NCI-H2107 treated with DMSO at 0.1 percent for 48 hours (cell line): ENCODE results near the gene COL20A1.

Experiments used
- DNase-seq: peaks from one replicate; lab custom pipeline; 2025; ENCODE audit not compliant: unreplicated experiment; lab: John Stamatoyannopoulos, UW

Gene COL20A1

DNA sequence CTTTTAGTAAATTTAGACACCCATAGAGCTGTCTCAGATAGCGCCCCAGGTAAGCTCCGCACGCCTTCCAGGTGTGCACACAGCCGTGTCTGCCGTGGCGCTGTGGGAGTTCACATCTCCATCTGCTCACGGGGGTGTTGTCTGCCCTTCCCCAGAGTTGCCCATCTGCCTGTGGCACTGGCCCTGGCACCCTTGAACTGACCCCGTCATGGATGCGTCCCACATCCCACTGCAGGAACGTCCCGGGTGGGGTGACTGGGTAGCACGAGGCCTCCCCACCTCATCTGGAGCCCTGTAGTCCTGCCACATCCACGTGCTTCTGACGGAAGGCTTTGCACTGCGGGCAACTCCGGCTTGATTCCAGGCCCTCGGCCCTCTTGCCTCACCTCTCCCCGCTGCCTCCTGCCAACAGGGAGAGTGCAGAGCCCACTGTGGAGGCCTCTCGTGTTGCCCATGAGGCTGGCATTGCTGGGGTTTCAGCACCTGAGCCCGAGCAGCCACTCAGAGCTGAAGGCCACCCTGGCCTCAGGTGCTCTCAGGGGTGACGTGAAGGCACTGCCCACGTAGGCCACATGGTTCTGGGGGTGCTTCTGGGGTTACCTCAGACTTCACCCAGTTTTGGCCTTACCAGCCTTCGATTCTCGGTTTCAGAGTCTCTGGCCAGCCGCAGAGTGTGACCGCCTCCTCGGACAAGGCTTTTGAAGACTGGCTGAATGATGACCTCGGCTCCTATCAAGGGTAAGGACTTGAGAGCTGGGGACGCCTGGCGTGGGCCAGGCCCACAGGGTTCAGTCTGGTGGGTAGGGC lies 15.3 kb upstream of the COL20A1 start:
- no peak for DNase-seq

DNA sequence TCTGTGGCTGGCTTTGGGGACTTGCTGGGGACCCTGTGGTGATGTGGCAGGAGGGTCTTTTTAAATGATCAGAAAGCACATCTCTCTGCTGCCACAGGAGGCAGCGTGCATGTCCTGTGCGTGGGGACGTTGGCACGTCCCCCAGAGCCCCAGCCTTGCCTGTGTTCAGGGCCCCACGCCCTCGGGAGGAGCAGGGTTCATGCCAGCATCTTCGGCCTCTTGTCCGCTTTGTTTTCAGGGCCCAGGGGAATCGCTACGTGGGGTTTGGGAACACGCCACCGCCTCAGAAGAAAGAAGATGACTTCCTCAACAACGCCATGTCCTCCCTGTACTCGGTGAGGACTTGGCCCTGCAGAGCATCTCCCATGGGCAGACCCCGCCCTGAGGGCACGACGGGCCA lies 14.3 kb upstream of the COL20A1 start:
- no peak for DNase-seq

DNA sequence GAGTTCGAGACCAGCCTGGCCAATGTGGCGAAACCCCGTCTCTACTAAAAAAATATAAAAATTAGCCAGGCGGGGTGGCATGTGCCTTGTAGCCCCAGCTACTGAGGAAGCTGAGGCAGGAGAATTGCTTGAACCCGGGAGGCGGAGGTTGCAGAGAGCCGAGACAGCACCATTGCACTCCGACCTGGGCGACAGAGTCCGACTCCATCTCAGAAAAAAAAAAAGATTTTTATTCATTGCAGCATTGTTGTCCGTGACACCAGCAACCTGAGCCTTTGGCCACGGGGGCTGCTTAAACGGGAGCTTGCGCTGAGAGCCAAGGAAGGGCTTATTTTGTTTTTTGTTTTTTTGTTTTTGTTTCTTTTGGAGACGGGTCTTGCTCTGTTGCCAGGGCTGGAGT lies 13.1 kb upstream of the COL20A1 start:
- no peak for DNase-seq

DNA sequence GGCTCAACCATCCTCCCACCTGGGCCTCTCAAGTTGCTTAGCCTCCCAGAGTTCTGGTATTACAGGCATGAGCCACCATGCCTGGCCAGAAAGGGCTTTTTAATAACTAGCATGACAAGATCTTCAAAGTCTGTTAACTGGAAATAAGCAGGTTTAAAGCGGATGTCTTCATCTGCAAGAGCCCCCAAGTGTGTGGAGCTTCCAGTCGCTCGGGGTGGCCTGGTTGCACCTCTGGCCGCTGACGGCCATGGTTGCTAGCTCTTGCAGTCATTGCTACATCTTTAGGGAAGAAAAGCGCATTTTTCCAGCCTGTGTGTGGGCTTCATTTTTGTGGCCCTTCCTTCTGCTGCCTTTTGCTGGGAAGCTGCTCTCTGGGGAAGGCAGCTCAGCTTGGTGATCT lies 12.6 kb upstream of the COL20A1 start:
- no peak for DNase-seq

DNA sequence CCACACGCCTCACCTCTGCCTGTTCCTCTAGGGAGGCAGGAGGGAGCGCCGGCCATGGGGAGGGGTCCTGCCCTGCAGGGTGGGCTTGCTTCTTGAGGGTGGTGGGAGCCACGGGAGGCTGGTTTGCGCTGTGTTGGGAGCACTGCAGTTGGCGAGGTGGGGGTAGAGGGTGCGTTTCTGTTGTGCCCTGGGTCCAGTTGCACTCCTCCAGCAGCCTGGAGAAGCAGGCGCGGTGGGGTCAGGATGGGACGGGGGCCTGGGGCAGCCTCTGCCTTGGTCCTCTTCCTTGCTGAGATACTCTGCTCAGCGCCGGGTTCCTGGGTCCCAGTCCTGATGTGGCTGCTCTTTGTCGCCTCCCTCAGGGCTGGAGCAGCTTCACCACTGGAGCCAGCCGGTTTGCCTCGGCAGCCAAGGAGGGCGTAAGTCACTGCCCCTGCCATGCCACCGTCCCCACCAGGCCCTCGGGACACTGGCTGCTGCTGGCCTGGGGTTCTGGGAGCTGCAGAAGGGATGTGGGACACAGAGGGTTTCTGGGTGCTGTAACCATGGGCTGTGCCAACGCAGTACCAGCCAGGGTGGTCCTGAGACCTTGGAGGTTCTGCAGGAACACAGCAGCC lies 11.9 kb upstream of the COL20A1 start:
- no peak for DNase-seq

DNA sequence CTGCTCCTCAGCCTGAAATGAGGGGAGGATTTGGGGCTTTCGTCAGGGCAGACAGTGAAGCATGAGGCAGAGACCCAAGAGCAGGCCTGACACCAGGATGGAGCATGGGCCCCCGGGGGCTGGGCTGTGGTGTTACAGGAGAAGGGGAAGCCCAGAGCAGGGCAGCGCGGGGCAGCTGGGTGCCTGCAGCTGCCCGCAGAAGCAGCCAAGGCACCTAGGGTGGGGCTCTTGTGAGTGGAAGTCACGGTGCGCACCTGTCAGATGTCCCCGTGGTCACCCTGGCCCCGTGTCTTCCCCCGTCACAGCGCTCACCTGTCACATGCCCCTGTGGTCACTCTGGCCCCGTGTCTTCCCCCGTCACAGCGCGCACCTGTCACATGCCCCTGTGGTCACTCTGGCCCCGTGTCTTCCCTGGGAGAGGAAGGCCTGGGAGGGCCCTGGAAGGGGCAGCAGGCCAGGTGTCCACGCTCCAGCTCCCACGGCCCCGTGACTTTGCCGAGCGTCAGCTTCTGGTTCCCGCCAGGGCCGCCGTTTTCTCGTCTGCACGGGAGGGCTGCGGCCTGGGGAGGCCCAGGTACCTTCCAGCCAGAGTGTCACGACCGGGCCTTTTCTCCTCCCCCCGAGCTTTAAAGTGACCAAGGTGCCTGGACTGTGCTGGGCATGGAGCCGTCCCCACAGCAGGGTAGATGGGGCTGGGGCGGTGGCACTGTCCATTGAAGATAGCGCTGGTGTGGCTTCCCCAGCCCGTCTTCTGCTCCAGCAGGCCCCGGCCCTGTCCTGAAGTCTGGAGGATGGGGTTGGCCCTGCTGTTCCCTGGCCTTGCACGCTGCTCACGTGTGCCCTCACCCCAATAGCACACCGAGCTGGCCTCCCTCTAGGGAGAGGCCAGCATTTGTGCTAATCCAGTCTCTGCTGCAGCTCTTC lies 11.0 kb upstream of the COL20A1 start:
- DNase-seq, result no peak

DNA sequence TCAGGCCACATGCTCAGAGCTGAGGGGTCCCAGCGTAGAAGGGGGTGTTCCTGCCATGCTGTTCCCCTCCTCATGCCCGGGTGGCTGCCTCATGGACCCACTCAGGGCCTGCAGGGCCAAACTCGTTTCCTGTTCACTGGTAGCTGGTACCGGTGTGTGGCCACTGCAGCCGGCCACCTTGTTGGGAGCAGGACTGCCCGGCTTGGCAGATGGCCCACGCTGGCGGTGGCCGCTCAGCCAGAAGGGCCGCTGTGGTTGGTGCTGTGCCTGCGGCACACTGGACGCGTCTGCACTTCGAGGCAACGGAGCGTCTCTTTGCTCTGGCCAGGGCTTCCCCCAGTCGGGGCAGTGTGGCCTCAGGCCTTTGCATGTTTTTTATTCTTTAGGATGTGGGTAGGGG lies 10.0 kb upstream of the COL20A1 start:
- no peak for DNase-seq

DNA sequence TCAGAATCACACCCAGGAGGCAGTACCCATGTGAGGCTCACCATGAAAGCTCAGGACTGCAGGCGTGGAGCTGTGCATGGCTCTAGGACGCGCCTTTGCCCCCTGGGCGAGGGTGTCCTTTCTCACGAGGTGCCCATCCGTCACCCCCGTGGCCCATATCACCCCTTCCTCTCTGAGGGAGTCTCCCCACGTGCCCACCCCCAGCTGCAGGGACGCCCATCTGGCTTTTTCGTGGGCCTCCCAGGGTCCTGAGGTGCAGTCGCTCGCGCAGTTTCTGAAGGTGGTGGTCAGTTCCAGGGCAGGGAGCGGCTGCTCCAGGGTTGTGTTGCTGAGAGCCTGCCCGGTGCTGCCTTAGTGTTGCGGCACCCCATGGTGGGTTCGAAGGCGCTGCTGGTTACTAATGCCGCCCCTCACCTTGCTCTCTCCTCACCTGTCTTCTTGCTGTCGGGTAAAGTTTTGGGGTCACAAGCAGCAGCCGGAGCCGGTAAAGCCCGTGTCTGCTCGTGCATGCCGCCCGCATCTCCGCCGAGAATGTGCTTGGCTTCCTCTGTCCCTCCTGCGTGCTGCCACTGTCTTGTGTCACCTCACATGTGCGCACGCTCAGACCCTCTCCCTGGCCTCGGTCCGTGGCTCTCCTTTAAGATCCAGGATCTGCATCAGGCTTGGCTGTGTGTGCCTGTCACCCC lies 9.4 kb upstream of the COL20A1 start:
- no peak for DNase-seq

DNA sequence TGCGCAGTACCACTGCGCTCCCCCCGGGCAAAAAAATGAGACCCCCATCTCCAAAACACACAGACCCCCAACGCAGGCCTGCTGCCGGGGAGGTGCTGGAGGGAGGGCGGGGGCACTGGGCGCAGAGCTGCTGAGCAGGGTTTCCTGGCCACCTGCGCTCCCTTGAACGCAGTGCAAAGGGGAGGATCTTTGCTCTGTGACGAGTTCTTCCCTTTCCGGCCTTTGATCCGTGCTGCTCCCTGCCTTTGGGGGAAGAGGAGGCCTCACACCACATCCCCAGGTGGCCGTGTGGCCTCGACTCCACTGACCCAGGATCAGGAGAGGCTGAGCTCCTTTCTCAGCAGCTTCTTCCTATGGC lies 8.9 kb upstream of the COL20A1 start:
- no peak for DNase-seq

DNA sequence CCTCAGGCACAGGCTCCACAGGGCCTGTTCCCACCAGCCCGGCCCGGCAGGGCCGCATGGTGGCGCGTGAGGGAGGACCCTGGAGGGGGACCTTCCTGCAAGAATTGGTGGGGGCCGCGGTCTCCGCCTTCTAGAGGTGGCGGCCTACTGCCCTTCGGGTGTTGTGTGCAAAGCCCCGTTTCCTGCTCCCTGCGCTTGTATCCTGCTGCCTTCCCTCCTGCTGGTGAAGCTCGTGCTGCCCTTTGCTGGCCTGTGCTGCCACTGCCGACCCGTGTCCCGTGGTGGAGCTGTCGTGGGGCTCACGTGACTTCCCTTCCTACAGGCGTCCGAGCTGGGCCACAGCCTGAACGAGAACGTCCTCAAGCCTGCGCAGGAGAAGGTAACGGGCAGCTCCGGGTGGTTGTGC lies 8.4 kb upstream of the COL20A1 start:
- no peak for DNase-seq

DNA sequence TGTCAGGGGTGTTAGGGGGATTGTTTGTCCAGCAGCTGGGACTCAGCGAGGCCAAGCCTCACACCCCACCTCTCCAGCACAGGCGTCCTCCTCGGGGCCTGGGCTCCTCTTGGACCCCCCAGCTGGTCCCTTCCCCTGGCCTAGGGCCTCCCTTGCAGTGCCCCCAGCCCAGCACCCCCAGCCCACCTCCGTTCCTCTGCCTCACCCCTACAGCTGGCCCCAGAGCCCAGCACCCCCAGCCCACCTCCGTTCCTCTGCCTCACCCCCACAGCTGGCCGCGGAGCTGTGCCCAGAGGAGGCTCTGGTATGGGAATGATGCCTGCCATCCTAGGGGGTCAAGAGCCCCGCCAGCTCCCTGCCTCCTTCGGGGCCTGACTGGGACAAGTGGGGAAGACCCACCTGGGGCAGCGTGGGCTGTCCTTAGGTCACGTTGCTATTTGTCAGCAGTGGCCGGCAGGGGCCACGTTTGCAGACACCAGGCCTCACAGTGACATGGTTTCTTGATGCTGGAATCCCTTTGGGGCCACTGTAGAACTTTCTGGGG lies 7.9 kb upstream of the COL20A1 start:
- no peak for DNase-seq

DNA sequence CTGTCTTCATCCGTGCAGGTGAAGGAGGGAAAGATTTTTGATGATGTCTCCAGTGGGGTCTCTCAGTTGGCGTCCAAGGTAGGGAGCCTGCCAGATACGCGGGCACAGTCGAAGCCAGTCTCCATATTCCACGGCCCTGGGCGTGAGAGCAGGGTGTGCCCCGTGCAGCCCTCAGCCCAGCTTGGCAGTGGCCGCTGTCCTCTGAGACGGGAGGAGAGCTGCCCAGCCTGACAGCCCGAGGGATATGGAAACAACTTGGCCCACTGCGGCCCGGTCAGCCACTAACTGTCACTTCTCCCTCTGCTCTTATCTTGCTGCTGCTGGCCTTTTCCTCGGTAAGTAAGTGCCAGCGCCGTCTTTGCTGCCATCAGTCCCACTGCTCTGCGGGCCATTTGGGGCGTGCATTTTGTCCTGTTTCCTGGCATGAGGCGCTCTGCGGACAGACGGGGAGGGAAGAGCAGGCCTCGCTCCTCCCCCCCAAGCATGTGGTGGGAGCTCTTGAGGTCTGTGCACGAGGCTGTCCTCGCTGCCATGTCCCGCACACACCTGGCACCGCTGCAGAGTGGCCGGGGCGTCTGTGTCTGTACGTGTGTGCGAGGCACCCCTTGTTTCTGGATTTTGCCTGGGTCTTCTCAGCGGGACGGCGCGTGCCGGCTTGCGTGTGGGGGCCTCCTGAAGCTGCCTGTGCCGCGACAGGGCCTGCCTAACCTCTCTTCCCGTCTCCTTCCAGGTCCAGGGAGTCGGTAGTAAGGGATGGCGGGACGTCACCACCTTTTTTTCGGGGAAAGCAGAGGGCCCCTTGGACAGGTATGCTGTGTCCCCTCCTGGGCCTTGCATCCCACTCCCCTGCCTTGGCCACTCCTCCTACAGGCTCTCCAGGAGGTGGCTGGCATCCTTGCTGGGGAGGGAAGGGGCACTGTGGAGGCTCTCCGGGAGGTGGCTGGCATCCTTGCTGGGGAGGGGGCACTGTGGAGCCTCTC lies 7.1 kb upstream of the COL20A1 start:
- no peak for DNase-seq

DNA sequence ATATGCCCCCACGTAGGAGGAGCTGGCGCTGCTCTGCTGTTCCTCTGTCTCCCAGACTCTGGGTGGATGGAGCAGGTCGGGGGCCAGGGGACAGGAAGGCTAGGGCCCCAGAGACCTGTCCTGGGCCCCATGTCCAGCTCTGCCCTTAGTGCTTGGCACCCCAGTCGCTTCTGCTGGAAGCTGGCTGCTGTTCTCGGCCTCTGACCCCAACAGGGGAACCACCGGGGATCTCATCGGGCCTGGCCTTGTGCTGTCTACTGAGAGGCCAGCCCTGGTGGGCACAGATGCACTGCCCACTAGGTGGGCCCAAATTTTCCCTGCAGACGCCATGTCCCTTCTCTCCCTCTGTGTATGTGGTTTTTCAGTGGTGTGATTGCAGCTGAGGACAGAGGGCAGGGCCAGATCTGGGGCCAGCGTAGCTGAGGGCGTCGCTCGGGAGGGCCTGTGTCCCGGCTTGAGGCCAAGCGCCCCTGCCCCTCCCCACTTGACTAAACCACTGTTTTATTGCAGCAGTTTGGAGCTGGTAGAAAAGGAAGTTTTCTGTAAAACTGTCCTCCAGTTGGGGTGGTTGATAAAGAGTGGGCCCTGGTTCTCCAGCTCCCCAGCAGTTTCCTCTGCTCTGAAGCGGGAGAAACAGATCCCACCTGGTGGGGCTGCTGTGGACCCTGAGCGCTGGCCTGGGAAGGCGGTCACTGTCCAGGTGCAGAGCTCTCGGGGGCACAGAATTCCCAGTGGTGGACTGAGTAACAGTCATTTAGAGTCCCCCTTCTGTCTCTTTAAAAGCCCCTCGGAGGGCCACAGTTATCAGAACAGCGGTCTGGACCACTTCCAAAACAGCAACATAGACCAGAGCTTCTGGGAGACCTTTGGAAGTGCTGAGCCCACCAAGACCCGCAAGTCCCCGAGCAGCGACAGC lies 5.9 kb upstream of the COL20A1 start:
- DNase-seq, result no peak

DNA sequence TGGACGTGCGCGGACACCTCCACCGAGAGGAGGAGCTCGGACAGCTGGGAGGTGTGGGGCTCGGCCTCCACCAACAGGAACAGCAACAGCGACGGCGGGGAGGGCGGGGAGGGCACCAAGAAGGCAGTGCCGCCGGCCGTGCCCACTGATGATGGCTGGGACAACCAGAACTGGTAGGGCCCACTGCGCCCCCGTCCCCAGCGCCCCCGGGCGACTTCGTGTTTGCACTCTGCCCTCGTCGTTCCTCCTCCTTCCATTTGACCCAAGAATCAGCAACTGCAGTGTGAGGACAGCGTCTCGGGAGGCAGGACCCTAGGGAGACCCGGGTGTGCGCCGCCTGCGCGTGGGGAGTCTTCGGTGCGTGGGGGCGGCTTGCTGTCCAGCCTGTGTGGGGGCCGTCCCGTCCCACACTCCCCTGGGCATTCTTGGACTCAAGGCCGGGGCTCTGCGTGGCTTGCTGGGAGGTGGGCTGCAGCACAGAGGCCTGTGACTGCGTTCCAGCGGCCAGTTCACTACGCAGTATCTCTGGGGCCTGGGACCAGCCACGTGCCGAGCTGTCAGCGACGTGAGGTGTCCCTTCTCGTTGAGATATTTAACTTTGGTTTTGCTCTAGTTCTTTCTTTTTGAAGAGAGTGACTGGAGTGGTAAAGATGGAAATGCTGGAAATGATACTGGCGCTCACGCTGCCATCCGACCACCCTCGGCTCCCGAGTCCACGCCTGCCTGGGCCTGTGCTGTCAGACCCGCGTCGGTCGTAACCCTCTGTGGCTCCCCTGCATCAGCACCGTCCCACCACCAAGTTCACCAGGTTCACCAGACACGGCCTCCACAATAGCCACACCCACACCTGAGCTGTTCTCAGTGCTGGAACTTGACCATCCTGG lies 5.0 kb upstream of the COL20A1 start:
- DNase-seq, result no peak

DNA sequence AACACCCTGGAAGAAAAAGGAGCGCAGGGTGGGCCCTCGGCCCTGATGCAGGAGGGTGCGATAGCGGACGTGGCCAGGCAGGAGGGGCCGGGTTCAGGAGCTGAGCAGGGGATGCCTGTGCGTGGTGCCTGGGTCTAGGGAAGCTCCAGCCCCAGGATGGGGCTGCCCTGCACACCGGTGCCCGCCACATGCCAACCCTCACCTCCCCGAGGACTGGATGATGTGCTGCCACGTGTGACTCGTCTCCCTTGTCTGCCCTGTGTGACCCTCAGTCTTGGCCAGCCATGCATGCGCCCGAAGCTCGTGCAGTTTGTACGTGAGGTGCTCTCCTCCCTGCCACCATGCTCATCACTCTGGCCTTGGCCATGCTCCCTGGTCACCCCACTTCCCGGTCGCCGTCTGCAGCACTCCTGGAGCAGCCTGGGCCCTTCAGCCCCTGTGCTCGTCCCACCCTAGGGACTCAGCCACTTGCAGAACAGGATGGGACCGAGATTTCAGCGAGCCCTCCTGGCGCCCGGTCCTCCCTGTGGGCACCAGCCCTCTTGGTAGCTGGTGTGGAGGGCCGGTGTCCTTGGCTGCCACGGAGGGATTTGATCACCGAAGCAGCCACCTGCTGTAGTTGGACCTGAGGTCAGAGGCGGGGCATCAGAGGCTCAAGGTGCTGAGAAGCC lies 4.3 kb upstream of the COL20A1 start:
- DNase-seq, result no peak

DNA sequence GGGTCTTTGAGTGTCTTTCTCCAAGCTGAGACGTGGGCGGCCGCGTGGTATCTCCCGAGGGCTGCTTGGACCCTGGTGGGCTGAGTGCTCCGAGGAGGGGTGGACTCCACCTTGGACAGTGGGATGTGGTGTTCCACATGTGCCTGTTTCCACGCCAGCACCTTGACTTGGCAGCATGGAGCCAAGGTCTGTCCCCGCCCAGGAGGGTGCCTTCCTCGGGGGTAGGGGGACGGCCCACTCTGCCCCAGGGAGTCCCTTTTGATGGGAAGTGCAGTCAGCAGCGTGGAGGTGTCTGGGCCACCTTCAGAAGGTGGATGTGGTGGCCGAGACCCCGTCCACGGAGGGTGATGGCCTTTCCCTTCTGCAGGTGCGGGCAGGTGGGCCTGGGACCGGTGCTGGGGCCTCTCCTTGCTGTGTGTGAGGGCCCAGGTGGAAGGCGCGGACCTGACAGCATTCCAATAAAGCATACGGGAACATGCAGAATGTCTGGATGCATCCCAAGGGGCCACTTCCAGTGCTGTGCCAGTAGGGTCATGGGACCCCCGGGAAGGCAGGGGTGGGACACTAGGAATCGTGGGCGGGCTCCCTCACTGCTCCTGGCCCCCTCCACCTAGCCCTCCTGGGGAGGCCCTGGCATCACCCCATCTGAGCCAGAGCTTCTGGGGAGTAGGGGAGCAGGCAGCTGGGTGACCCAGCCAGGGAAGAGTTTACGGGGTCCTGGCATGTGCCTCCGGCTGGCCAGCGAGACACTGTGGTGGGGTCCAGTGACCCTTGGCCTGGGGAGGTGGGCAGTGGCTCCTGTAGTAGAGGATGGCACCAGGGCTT lies 3.5 kb upstream of the COL20A1 start:
- no peak for DNase-seq
